DOHH2 (cell line): ENCODE data around the gene JHY.

ENCODE experiments used
- CTCF ChIP-seq: fragments of 200-600 bp; sonication (generic); IDR thresholded peaks from one replicate; pipeline ENCODE4 v1.5.1; 2014; ENCODE audit warnings: antibody characterized with exemption, mild to moderate bottlenecking, low read depth, low read length; ENCODE audit not compliant: poor library complexity, severe bottlenecking
- EZH2phosphoT487 ChIP-seq: fragments of 200-600 bp; sonication (generic); IDR thresholded peaks from 2 replicates; pipeline ENCODE4 v1.6.1; 2017; ENCODE audit warnings: borderline replicate concordance, mild to moderate bottlenecking, antibody characterized with exemption, low read length, moderate library complexity, mixed read lengths

- TF ChIP-seq CTCF (no peak), EZH2phosphoT487 (no peak)
Measured at GRCh38 chr11:122918734-122919133, 36.2 kb downstream of the JHY start.
